Measurements from ENCODE around the gene CXXC4.

The CXXC4 gene

GRCh38 chr4:104500442-104500841, 5.7 kb upstream of the CXXC4 start:
- no peak overlapping the region for H3K4me3 ChIP-seq (ENCODE audit: low read depth, low read length)
- TF ChIP-seq CTCF (IDR thresholded peaks at IDR 0.05; ENCODE audit: insufficient read depth, low read depth, low read length, missing control alignments), result no peak
- no peak for DNase-seq (ENCODE audit: low read depth)

GRCh38 chr4:104494185-104494584, 509 bp downstream of the CXXC4 start:
- TF ChIP-seq CTCF (IDR thresholded peaks at IDR 0.05; ENCODE audit: insufficient read depth, low read depth, low read length, missing control alignments), result no peak
- peak overlapping the region; percentile 98 for H3K4me3 ChIP-seq (ENCODE audit: low read depth, low read length)
- DNase-seq (ENCODE audit: low read depth), result no peak

GRCh38 chr4:104493081-104493831, 1.4 kb downstream of the CXXC4 start:
- TF ChIP-seq CTCF (IDR thresholded peaks at IDR 0.05; ENCODE audit: insufficient read depth, low read depth, low read length, missing control alignments), result no peak
- H3K4me3 ChIP-seq (ENCODE audit: low read depth, low read length), result peak overlapping the region; percentile 98
- DNase-seq (ENCODE audit: low read depth), result no peak

GRCh38 chr4:104492183-104492771, 2.4 kb downstream of the CXXC4 start:
- peak overlapping the region; percentile 98 for H3K4me3 ChIP-seq (ENCODE audit: low read depth, low read length)
- DNase-seq (ENCODE audit: low read depth), result peak; percentile 86
- TF ChIP-seq CTCF (IDR thresholded peaks at IDR 0.05; ENCODE audit: insufficient read depth, low read depth, low read length, missing control alignments), result no peak

GRCh38 chr4:104491481-104492182, 3.1 kb downstream of the CXXC4 start:
- TF ChIP-seq CTCF (IDR thresholded peaks at IDR 0.05; ENCODE audit: insufficient read depth, low read depth, low read length, missing control alignments), result peak; percentile 8
- H3K4me3 ChIP-seq (ENCODE audit: low read depth, low read length), result peak overlapping the region; percentile 98
- peak; percentile 84 for DNase-seq (ENCODE audit: low read depth)

GRCh38 chr4:104490770-104491480, 3.8 kb downstream of the CXXC4 start:
- peak overlapping the region; percentile 75 for H3K4me3 ChIP-seq (ENCODE audit: low read depth, low read length)
- DNase-seq (ENCODE audit: low read depth), result peak; percentile 90
- TF ChIP-seq CTCF (IDR thresholded peaks at IDR 0.05; ENCODE audit: insufficient read depth, low read depth, low read length, missing control alignments), result no peak
